ENCODE data around the gene PDE11A.

PDE11A gene

GRCh38 chr2:177726931-177727348, 345.6 kb downstream of the PDE11A start:
- no peak for DNase-seq (ENCODE audit: low spot score)

DNA sequence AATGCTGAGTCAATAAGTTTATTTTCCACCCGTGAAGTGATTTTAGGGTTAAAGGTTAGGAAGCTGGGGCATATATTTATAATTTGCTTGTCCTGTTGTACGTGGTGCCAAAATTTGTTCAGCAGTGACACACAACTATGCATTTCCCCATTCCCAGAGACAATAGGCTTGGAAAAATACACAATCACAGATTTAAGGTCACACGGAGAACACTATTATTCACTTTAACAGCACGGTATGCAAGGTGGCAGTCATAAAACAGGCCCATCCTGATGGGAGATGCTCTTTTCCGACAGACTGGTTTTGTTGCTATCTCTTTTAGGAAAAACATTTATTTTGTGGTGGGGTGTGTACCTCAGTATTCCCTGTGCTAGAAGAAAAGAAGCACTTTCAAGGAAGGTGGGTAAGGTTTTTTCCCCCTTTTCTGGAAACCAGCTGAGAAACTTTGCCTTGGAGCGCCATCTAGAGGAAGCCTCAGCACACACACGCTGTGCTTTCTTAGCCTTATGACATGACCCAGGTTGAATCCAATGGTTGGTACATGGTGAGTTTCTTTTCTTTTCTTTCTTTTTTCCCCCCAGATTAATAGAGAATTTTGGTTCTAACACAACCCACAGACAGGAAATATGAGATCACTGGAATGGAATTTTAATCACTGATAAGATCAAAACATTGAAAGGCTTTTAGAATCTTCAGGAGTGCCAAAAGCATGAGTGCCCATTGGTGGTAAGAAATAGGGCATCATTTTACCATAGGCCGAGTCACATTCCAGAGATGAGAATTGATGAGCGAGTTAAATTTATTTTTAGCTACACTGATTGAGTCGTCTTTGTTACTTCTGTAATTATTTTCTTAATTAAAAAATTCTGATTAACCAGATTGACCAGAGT, 347.9 kb downstream of the PDE11A start:
- DNase-seq (ENCODE audit: low spot score): peak; percentile 52

- DNase-seq (ENCODE audit: low spot score): no peak
Measured at GRCh38 chr2:177723235-177723634, 349.3 kb downstream of the PDE11A start.

- DNase-seq (ENCODE audit: low spot score): no peak
Measured at GRCh38 chr2:177721818-177722567, 350.6 kb downstream of the PDE11A start.

GRCh38 chr2:177721087-177721486, 351.5 kb downstream of the PDE11A start:
- no peak for DNase-seq (ENCODE audit: low spot score)

DNA sequence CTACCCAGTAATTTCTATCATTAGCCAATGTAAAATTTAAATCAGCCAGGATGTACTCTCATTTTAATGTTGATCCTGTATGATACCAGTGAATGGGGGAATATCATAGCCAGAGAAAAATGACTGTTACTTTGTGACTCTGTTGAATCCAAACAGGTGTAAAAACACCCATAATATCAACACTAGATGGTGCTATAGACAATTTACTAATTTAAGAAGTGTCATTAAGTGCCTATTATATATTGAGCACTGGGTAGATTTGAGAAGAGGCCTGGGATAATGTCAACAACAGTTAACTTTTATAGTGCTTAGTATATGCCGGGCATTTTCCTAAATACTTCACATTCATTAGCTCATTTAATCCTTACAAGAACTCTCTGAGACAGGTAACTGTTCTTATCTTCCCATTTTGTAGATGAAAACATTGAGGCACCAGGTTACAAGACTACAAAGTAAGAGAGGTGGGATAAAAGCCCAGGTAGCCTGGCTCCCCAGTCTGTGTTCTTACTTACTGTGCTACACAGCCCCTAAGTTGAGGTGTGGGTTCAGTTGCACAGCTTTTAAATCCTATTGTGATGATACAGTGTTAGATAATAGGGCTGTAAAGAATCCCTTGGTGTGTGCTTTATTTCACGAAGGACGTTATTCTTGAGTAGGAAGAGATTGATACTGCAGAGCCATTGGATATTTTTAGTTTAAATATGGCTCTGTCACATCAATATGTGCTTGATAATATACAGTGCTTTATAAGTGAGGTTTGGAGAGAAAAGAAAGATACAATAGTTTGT, 354.6 kb downstream of the PDE11A start:
- DNase-seq (ENCODE audit: low spot score): no peak

GRCh38 chr2:177716484-177716883, 356.1 kb downstream of the PDE11A start:
- DNase-seq (ENCODE audit: low spot score): no peak

DNA sequence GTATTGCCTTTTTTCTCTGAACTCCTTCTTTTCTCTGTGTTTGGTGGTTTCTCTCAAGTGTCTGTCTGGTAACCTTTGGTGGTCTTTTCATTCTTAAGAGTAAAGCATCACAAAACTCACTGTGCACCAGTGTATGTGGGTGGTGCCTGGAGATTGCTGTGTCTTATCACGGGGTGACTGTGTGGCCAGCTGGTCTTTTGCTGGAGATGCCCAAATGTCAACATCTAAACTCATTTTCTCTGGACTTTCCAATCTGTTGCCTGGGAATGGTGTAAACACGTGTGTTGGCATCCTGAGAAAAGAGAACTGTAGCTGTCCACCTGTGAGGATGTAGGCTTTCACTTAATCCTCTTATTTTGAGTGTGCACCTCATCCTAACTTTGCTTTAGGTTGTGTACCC, 356.8 kb downstream of the PDE11A start:
- DNase-seq (ENCODE audit: low spot score): no peak

GRCh38 chr2:177714704-177715103, 357.9 kb downstream of the PDE11A start:
- no peak for DNase-seq (ENCODE audit: low spot score)

- DNase-seq (ENCODE audit: low spot score): no peak
Measured at GRCh38 chr2:177712462-177712861, 360.1 kb downstream of the PDE11A start.

DNA sequence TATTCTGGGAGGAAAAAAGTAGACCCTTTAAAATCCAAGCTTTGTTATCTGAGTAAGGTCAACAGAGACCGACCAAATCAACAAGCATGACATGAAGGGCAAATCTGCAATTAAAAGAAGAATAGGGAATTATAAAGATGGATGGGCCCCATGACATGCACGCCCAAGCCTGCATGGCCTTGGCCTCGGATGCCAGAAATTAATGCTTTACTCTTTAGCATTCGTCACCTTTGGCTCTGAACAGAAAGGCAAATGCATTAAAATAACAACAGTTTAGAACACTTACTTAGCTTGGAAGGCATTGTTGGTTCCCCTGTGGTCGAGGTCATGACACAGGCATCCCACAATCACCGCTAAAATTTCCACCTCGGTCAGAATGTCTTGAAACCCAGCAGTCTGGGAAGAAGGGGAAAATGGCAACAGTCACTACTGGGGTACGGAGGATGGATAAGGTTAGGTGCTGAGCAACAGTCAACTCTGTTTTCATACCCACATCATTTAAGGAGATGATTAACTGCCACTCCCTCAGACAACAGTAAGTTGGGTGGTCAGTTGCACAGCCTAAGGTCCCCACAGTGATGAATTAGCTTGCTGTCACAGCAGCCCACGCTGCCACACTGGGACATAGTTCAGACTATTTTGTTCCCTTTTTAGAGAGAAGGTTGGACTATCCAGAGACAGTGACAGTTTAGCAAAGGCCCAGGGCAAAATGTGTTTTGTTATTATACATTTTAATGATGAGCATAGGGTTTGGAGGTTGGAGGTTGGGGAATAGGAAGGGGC, 360.9 kb downstream of the PDE11A start:
- no peak for DNase-seq (ENCODE audit: low spot score)

GRCh38 chr2:177710889-177711288, 361.7 kb downstream of the PDE11A start:
- no peak for DNase-seq (ENCODE audit: low spot score)

DNA sequence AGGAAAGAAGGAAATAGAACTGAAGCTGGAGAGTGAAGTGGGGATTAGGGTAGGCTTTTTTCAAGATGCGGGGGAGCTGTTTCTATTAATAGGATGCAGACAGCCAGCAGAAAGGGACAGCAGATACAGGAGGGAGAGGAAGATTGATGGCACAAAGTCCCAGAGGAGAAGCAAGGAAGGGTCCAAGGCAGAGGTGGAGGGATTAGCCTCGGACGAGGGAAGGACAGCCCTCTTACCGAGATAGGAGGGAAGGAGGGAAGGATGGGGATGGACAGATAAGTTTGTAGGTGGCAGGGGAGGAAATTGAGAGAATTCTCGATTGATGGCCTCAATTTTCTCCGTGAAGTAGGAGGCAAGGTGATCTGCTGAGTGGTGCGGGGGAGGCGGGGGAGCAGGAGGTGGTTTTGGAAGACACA, 362.6 kb downstream of the PDE11A start:
- DNase-seq (ENCODE audit: low spot score): no peak

DNA sequence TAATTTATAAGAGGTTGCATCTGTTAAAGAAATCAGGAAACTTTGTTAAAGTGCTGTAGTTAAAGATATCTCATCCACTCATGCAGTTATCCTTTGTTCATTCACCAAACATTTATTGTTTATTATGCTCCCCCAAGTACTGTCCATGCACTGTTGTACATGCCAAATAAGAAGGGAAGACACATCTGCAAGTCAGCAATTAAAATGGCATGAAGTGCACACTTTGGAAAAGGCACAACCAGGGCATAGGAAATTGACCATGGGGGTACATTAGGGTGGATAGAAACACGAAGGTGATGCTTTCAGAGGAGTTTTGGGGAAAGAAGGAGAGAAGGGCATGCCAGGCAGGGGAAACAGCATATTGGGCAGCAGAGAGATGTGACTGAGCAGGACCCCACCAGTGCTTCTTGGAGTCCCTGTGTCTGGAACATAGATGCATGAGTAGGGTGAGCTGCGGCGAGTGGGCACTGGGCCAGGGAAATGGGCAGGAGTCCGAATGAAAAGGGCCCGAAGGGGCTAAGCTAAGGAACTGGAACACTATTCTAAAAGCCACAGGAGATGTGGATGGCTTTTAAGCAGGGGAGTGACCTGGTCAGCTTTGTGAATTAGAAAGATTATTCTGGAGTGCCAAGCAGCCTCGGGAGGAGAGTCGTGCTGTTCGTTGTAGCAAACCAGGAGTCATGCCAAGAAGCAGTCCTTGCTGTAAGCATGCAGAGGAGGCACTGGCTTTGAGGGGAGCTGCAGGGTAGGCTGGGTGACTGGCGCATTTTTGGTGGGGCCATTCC, 363.7 kb downstream of the PDE11A start:
- no peak for DNase-seq (ENCODE audit: low spot score)

DNA sequence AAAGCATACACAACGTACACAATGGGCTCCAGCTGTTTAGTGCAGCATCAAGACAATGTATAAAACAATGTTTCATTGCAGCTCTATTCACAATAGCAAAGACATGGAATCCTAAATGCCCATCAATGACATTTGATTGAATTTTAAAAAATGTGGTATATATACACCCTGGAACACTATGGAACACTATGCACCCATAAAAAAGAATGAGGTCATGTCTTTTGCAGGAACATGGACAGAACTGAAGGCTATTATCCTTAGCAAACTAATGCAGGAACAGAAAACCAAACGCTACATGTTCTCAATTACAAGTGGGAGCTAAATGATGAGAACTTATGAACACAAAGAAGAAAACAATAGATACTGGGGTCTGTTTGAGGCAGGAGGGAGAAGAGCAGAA, 364.5 kb downstream of the PDE11A start:
- DNase-seq (ENCODE audit: low spot score): no peak

- no peak for DNase-seq (ENCODE audit: low spot score)
Measured at GRCh38 chr2:177705511-177706173, 366.9 kb downstream of the PDE11A start.

- DNase-seq (ENCODE audit: low spot score): no peak
Measured at GRCh38 chr2:177703159-177703558, 369.4 kb downstream of the PDE11A start.

- DNase-seq (ENCODE audit: low spot score): no peak
Measured at GRCh38 chr2:177698281-177698680, 374.3 kb downstream of the PDE11A start.

DNA sequence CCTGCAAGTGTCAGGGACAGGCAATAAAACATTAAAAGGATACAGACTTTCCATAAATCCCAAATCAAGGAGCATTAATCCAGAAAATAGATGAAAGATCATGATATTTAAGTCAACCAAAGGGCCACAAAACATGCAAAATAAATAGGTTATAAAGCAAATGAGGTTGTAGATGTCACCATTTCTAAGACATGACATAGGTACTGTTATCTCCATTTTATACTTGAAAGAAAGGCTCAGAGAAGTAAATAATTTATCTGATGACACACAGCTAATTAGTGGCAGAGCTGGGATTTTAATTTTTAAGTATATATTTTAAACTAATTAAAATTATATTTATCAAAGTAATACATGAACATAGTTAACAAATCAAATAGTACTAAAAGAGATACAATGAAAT, 378.2 kb downstream of the PDE11A start:
- DNase-seq (ENCODE audit: low spot score): no peak

GRCh38 chr2:177693658-177694339, 378.8 kb downstream of the PDE11A start:
- DNase-seq (ENCODE audit: low spot score): no peak
